Duodenal mucosa (tissue), 2 donors: ENCODE data around the gene TEX19.
A peak's percentile ranks its signal among the peaks of the same experiment; 100 is the strongest.

ENCODE experiments used
- H3K27ac ChIP-seq: one replicate; pipeline ENCODE4 v1.7.0; 2013; ENCODE audit warnings: low read depth, low read length
- H3K27me3 ChIP-seq, 2 donors: one replicate each; pipeline ENCODE4 v1.7.0; 2013; ENCODE audit warnings: low read length in 2 of 2, control low read depth in 1 of 2; ENCODE audit not compliant: insufficient read depth in 2 of 2, control insufficient read depth in 1 of 2
- H3K36me3 ChIP-seq, 2 donors: one replicate each; pipeline ENCODE4 v1.7.0; 2013; ENCODE audit warnings: low read length in 2 of 2, control low read depth in 1 of 2; ENCODE audit not compliant: insufficient read depth in 2 of 2, control insufficient read depth in 1 of 2
- H3K4me1 ChIP-seq, 2 donors: one replicate each; pipeline ENCODE4 v1.7.0; 2013; ENCODE audit warnings: low read length in 2 of 2, control low read depth in 1 of 2; ENCODE audit not compliant: insufficient read depth in 2 of 2, control insufficient read depth in 1 of 2
- H3K4me3 ChIP-seq, 2 donors: one replicate each; pipeline ENCODE4 v1.7.0; 2013; ENCODE audit warnings: low read length in 2 of 2, low read depth in 1 of 2
- H3K9ac ChIP-seq, 2 donors: one replicate each; pipeline ENCODE4 v1.7.0; 2013; ENCODE audit warnings: low read length in 2 of 2, low read depth in 1 of 2
- H3K9me3 ChIP-seq, 2 donors: one replicate each; pipeline ENCODE4 v1.7.0; 2013; ENCODE audit warnings: low read length in 2 of 2, control low read depth in 1 of 2; ENCODE audit not compliant: control insufficient read depth in 1 of 2

TEX19 gene

GRCh38 chr17:82329683-82330321, 29.2 kb upstream of the TEX19 start:
- Histone ChIP-seq H3K27ac (no peak overlapping the region), H3K27me3 (peaks cover 14 to 19% of the 10 kb centered on the region in 2 donors)

GRCh38 chr17:82330322-82331239, 28.5 kb upstream of the TEX19 start:
- H3K4me1 ChIP-seq = peaks cover 54 to 72% of the 10 kb centered on the region in 2 donors
- no peak overlapping the region for H3K27ac ChIP-seq
- no peaks in the 10 kb centered on the region for H3K9me3 ChIP-seq
- peak overlapping the region; percentile 10 to 43 for H3K4me3 ChIP-seq
- H3K9ac ChIP-seq = peak overlapping the region; percentile 32 to 57
- peaks cover 14 to 19% of the 10 kb centered on the region in 2 donors for H3K27me3 ChIP-seq
- H3K36me3 ChIP-seq = no peaks in the 10 kb centered on the region

More at GRCh38 chr17:82329683-82330321, 29.2 kb upstream of the TEX19 start:
- H3K9me3 ChIP-seq = no peaks in the 10 kb centered on the region
- peak overlapping the region; percentile 32 to 57 for H3K9ac ChIP-seq
- H3K4me3 ChIP-seq = peak overlapping the region; percentile 10 to 43
- no peaks in the 10 kb centered on the region for H3K36me3 ChIP-seq
- peaks cover 61 to 72% of the 10 kb centered on the region in 2 donors for H3K4me1 ChIP-seq

GRCh38 chr17:82331345-82331939, 27.6 kb upstream of the TEX19 start:
- no peaks in the 10 kb centered on the region for H3K9me3 ChIP-seq
- peaks cover 52 to 71% of the 10 kb centered on the region in 2 donors for H3K4me1 ChIP-seq
- H3K36me3 ChIP-seq = no peaks in the 10 kb centered on the region
- peak overlapping the region; percentile 15 to 79 for H3K4me3 ChIP-seq
- peak overlapping the region; percentile 2 to 57 for H3K9ac ChIP-seq
- no peak overlapping the region for H3K27ac ChIP-seq
- H3K27me3 ChIP-seq = peaks cover 14 to 19% of the 10 kb centered on the region in 2 donors

GRCh38 chr17:82332669-82333278, 26.3 kb upstream of the TEX19 start:
- peak overlapping the region; percentile 79 for H3K4me3 ChIP-seq
- H3K27ac ChIP-seq = peak overlapping the region; percentile 63
- H3K9ac ChIP-seq = peak overlapping the region; percentile 69 to 72
- peaks cover 14 to 19% of the 10 kb centered on the region in 2 donors for H3K27me3 ChIP-seq
- H3K36me3 ChIP-seq = no peaks in the 10 kb centered on the region
- H3K9me3 ChIP-seq = no peaks in the 10 kb centered on the region
- peaks cover 48 to 71% of the 10 kb centered on the region in 2 donors for H3K4me1 ChIP-seq

- Histone ChIP-seq H3K27ac (peak within 1 kb of the TSS; percentile 63), H3K27me3 (peaks cover 14 to 19% of the 10 kb centered on the region in 2 donors), H3K9ac (peak within 1 kb of the TSS; percentile 70 to 72)
Observed at GRCh38 chr17:82333279-82334171, 25.5 kb upstream of the TEX19 start, which contains the start of gene SECTM1. Gene SECTM1 (minus strand): TSS chr17:82333766. CDS start chr17:82327240, 6,526 bp downstream.

GRCh38 chr17:82334204-82334621, 24.8 kb upstream of the TEX19 start:
- Histone ChIP-seq H3K9ac (peak overlapping the region in 1 of 2 donors; percentile 70), H3K27me3 (peaks cover 14 to 19% of the 10 kb centered on the region in 2 donors)

More at GRCh38 chr17:82333279-82334171, 25.5 kb upstream of the TEX19 start, which contains the start of gene SECTM1:
- no peaks in the 10 kb centered on the region for H3K9me3 ChIP-seq
- H3K4me3 ChIP-seq = peak within 1 kb of the TSS; percentile 79
- no peaks in the 10 kb centered on the region for H3K36me3 ChIP-seq
- H3K4me1 ChIP-seq = peaks cover 43 to 64% of the 10 kb centered on the region in 2 donors

GRCh38 chr17:82334622-82335394, 24.2 kb upstream of the TEX19 start:
- Histone ChIP-seq H3K27me3 (peaks cover 14 to 19% of the 10 kb centered on the region in 2 donors), H3K4me3 (peak overlapping the region; percentile 67 to 79), H3K27ac (no peak overlapping the region), H3K9me3 (no peaks in the 10 kb centered on the region), H3K4me1 (peaks cover 42 to 63% of the 10 kb centered on the region in 2 donors), H3K9ac (peak overlapping the region; percentile 60 to 70), H3K36me3 (no peaks in the 10 kb centered on the region)

More at GRCh38 chr17:82334204-82334621, 24.8 kb upstream of the TEX19 start:
- Histone ChIP-seq H3K4me1 (peaks cover 43 to 64% of the 10 kb centered on the region in 2 donors), H3K9me3 (no peaks in the 10 kb centered on the region), H3K36me3 (no peaks in the 10 kb centered on the region), H3K27ac (no peak overlapping the region), H3K4me3 (peak overlapping the region; percentile 67 to 79)

- Histone ChIP-seq H3K36me3 (no peaks in the 10 kb centered on the region), H3K4me1 (peaks cover 18 to 27% of the 10 kb centered on the region in 2 donors), H3K27ac (no peak overlapping the region), H3K9ac (peak overlapping the region; percentile 55 to 57), H3K4me3 (peak overlapping the region; percentile 60 to 67), H3K27me3 (no peaks in the 10 kb centered on the region), H3K9me3 (no peaks in the 10 kb centered on the region)
Observed at GRCh38 chr17:82338858-82339633, 20.0 kb upstream of the TEX19 start.
